GM12878 (cell line): ENCODE results near the gene STK17A. TPM values are rescaled to one million over a fixed set of nuclear protein-coding genes. Genes with fewer than 3 reads are reported as not detected.

Experiments
- CBX5 ChIP-seq: sonication (generic); IDR thresholded peaks from 2 replicates; pipeline ENCODE4 v1.6.1; 2016; ENCODE audit warnings: low read depth, moderate library complexity, mild to moderate bottlenecking, inconsistent platforms
- CHD4 ChIP-seq: fragments of 200-600 bp; sonication (generic); IDR thresholded peaks from 2 replicates; pipeline ENCODE4 v1.6.1; 2016; ENCODE audit warnings: mild to moderate bottlenecking
- CREM ChIP-seq: IDR thresholded peaks from 2 replicates; pipeline ENCODE4 v1.6.1; 2014; ENCODE audit warnings: antibody characterized with exemption, low read depth
- HCFC1 ChIP-seq: fragments of 150-350 bp; IDR thresholded peaks from 2 replicates; pipeline ENCODE4 v1.6.1; 2014; ENCODE audit warnings: low read length
- KLF5 ChIP-seq: fragments of 450-650 bp; IDR thresholded peaks from 2 replicates; pipeline ENCODE4 v1.6.1; 2014; ENCODE audit warnings: mild to moderate bottlenecking; ENCODE audit not compliant: partially characterized antibody
- NFYA ChIP-seq: IDR thresholded peaks from 2 replicates; pipeline ENCODE4 v1.6.1; 2011; ENCODE audit warnings: low read depth, mild to moderate bottlenecking, low read length, improper control_type of control experiment, borderline replicate concordance
- PML ChIP-seq: IDR thresholded peaks from 2 replicates; pipeline ENCODE4 v1.6.1; 2012; ENCODE audit warnings: low read length, inconsistent platforms
- TARDBP ChIP-seq: IDR thresholded peaks from 2 replicates; pipeline ENCODE4 v1.6.1; 2016; ENCODE audit warnings: borderline replicate concordance
- polyA plus RNA-seq, 11 experiments: library from polyadenylated mRNA; depleted of rRNA in 4 of 11; unstranded in 6 of 11; stranded (reverse) in 5 of 11; fragments of >200 nt; fragmentation: Nextera tagmentation in 4 of 11; fragmentation: Illumina TruSeq in 1 of 11; extraction: Ambion mirVana in 4 of 11; extraction: Trizol in 1 of 11; gene quantifications; 1 replicate in 1 of 11; 2 replicates in 10 of 11; pipeline versions ENCODE4 v1.2.1 to v1.2.3, GENCODE V29; 2011 to 2016; ENCODE audit warnings: inconsistent platforms in 2 of 11, missing spikeins in 2 of 11, low read depth in 1 of 11
- total RNA-seq, 4 experiments: library from RNA; depleted of rRNA in 3 of 4; stranded (reverse); fragments of >200 nt in 3 of 4; fragmentation: Illumina TruSeq in 1 of 4; extraction: Trizol in 1 of 4; gene quantifications; 2 replicates each; pipeline versions ENCODE4 v1.2.1 to v1.2.3, GENCODE V29; 2013 to 2021
- TF ChIP-seq, protein P1 (sequence below): IDR thresholded peaks from 2 replicates; pipeline ENCODE4 v1.6.1; 2011; ENCODE audit warnings: borderline replicate concordance, low read depth, mild to moderate bottlenecking, moderate library complexity, low read length; ENCODE audit not compliant: insufficient read depth, poor library complexity, severe bottlenecking
- TF ChIP-seq, protein P2 (sequence below): fragments of 450-650 bp; IDR thresholded peaks from 2 replicates; pipeline ENCODE4 v1.6.1; 2016; ENCODE audit warnings: mild to moderate bottlenecking
- TF ChIP-seq, protein P3 (sequence below): IDR thresholded peaks from 2 replicates; pipeline ENCODE4 v1.6.1; 2011; ENCODE audit warnings: borderline replicate concordance, low read depth, mild to moderate bottlenecking, moderate library complexity, mixed read lengths, low read length; ENCODE audit not compliant: insufficient read depth; ENCODE audit errors: extremely low read length
- TF ChIP-seq, protein P4 (sequence below): fragments of 450-650 bp; IDR thresholded peaks from 2 replicates; pipeline ENCODE4 v1.6.1; 2014; ENCODE audit warnings: mild to moderate bottlenecking
- TF ChIP-seq, protein P5 (sequence below): IDR thresholded peaks from 2 replicates; pipeline ENCODE4 v1.6.1; 2012; ENCODE audit warnings: low read depth, low read length, improper control_type of control experiment
- TF ChIP-seq, protein P6 (sequence below): fragments of 450-650 bp; formaldehyde crosslinking; IDR thresholded peaks from 2 replicates; pipeline ENCODE4 v1.4.0; 2022; ENCODE audit warnings: mild to moderate bottlenecking, moderate library complexity

Gene STK17A
- total and polyA plus RNA-seq, 10 of the 15 experiments (the other 5 are each of a cell fraction or from before 2014, with no cell fraction given) = 18.5 to 91.6 (median 70.8) TPM

DNA sequence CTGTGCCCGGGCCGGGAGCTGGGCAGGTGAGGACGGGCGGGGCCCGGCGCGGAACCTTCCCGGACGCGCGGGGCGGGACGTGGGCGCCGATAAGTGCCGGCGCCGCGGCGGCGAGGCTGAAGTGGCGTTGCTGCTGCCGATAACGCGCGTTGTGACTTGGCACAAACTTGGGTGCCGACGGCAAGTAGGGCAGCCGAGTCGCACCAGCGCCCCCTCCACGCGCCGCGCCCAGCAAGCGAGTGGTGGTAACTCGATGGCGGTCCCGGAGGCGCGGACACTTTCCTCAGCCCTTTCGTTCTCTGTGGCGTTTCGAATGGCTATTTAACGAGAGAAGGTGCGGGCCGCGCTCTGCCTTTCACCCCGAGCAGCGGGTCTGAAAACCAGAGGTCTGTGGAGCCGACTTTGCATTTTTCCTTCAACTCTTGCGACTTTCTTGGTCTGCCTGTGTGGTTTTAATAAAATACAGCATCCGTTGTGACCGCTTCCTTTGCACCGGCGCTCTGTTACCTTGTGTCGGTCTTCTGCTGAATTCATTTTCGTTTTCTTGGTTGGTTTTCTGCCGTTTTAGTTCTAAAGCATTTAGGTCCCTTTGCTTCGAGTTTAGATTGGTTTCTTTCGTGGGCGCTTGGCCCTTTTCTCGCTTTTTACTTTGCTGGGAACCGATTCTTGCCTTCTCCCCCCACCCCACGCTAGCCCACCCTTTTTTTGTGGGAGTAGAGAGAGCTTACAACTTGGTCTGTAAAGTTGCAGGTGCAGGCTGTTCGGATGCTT, 701 bp downstream of the STK17A start (continued):
- TF ChIP-seq, protein P1, sequence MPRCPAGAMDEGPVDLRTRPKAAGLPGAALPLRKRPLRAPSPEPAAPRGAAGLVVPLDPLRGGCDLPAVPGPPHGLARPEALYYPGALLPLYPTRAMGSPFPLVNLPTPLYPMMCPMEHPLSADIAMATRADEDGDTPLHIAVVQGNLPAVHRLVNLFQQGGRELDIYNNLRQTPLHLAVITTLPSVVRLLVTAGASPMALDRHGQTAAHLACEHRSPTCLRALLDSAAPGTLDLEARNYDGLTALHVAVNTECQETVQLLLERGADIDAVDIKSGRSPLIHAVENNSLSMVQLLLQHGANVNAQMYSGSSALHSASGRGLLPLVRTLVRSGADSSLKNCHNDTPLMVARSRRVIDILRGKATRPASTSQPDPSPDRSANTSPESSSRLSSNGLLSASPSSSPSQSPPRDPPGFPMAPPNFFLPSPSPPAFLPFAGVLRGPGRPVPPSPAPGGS = no peak
- TF ChIP-seq KLF5 (no peak), HCFC1 (no peak), CHD4 (no peak), NFYA (no peak), CREM (0 out of 2 replicates have a peak, but pooled peaks have one; percentile 30), PML (0 out of 2 replicates have a peak, but pooled peaks have one; percentile 4), TARDBP (no peak), CBX5 (no peak)
- TF ChIP-seq, protein P2, sequence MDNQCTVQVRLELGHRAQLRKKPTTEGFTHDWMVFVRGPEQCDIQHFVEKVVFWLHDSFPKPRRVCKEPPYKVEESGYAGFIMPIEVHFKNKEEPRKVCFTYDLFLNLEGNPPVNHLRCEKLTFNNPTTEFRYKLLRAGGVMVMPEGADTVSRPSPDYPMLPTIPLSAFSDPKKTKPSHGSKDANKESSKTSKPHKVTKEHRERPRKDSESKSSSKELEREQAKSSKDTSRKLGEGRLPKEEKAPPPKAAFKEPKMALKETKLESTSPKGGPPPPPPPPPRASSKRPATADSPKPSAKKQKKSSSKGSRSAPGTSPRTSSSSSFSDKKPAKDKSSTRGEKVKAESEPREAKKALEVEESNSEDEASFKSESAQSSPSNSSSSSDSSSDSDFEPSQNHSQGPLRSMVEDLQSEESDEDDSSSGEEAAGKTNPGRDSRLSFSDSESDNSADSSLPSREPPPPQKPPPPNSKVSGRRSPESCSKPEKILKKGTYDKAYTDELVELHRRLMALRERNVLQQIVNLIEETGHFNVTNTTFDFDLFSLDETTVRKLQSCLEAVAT = peak; percentile 89
- TF ChIP-seq, protein P3, sequence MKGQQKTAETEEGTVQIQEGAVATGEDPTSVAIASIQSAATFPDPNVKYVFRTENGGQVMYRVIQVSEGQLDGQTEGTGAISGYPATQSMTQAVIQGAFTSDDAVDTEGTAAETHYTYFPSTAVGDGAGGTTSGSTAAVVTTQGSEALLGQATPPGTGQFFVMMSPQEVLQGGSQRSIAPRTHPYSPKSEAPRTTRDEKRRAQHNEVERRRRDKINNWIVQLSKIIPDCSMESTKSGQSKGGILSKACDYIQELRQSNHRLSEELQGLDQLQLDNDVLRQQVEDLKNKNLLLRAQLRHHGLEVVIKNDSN = no peak
- TF ChIP-seq, protein P4, sequence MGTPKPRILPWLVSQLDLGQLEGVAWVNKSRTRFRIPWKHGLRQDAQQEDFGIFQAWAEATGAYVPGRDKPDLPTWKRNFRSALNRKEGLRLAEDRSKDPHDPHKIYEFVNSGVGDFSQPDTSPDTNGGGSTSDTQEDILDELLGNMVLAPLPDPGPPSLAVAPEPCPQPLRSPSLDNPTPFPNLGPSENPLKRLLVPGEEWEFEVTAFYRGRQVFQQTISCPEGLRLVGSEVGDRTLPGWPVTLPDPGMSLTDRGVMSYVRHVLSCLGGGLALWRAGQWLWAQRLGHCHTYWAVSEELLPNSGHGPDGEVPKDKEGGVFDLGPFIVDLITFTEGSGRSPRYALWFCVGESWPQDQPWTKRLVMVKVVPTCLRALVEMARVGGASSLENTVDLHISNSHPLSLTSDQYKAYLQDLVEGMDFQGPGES = no peak
- TF ChIP-seq, protein P5, sequence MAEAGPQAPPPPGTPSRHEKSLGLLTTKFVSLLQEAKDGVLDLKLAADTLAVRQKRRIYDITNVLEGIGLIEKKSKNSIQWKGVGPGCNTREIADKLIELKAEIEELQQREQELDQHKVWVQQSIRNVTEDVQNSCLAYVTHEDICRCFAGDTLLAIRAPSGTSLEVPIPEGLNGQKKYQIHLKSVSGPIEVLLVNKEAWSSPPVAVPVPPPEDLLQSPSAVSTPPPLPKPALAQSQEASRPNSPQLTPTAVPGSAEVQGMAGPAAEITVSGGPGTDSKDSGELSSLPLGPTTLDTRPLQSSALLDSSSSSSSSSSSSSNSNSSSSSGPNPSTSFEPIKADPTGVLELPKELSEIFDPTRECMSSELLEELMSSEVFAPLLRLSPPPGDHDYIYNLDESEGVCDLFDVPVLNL = no peak
- TF ChIP-seq, protein P6, sequence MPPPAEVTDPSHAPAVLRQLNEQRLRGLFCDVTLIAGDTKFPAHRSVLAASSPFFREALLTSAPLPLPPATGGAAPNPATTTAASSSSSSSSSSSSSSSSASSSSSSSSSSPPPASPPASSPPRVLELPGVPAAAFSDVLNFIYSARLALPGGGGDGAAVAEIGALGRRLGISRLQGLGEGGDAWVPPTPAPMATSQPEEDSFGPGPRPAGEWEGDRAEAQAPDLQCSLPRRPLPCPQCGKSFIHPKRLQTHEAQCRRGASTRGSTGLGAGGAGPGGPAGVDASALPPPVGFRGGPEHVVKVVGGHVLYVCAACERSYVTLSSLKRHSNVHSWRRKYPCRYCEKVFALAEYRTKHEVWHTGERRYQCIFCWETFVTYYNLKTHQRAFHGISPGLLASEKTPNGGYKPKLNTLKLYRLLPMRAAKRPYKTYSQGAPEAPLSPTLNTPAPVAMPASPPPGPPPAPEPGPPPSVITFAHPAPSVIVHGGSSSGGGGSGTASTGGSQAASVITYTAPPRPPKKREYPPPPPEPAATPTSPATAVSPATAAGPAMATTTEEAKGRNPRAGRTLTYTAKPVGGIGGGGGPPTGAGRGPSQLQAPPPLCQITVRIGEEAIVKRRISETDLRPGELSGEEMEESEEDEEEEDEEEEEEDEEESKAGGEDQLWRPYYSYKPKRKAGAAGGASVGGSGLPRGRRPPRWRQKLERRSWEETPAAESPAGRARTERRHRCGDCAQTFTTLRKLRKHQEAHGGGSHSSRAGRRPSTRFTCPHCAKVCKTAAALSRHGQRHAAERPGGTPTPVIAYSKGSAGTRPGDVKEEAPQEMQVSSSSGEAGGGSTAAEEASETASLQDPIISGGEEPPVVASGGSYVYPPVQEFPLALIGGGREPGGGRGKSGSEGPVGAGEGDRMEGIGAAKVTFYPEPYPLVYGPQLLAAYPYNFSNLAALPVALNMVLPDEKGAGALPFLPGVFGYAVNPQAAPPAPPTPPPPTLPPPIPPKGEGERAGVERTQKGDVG = no peak
